ENCODE data around the gene SRSF10. TPM values are rescaled to one million over a fixed set of nuclear protein-coding genes. Genes with fewer than 3 reads are reported as not detected.

SRSF10 gene
- total and polyA plus RNA-seq, 9 of the 15 experiments (the other 6 are each of a cell fraction or from before 2014, with no cell fraction given): 154 to 264 (median 205) TPM

DNA sequence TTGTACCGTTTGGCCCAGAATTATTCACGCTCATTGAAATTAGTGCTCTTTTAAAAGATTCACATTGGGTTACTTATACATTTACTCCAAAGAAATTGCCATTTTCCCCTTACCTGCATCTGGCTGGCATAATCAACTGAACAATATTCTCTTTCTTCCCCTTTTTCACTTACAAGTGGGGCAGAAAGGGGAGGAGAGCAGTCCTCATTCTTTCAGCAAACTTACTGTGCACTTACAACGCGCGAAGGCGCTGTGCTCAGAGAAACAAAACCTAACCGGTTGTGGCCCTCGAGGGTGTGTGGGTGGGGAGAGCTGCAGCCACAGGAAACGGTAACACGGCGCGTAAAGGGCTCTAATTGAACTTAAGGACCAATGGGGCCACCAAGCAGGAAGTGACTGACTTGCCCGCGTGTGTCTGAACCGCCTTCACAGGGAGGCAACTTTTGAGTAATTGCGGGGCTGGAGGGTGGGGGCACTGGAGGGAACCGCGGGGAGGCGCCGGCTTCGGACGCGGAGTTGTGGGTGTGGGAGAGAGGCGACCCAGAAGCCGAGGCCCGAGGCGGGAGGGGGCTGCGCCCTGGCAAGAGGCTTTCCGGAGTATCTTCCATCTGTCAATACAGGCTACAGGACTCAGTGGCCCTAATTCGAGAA is 21.2 kb downstream of the SRSF10 start (continued):
- TF ChIP-seq TGIF2 (CRISPR knock-in tag; IDR thresholded peaks at IDR 0.05): no peak
- TF ChIP-seq L3MBTL2 (IDR thresholded peaks at IDR 0.05): peak; percentile 86
- TF ChIP-seq, protein P1, sequence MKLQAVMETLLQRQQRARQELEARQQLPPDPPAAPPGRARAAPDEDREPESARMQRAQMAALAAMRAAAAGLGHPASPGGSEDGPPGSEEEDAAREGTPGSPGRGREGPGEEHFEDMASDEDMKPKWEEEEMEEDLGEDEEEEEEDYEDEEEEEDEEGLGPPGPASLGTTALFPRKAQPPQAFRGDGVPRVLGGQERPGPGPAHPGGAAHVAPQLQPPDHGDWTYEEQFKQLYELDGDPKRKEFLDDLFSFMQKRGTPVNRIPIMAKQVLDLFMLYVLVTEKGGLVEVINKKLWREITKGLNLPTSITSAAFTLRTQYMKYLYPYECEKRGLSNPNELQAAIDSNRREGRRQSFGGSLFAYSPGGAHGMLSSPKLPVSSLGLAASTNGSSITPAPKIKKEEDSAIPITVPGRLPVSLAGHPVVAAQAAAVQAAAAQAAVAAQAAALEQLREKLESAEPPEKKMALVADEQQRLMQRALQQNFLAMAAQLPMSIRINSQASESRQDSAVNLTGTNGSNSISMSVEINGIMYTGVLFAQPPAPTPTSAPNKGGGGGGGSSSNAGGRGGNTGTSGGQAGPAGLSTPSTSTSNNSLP (IDR thresholded peaks at IDR 0.05; ENCODE audit: borderline replicate concordance, low read depth, low read length): no peak
- TF ChIP-seq, protein P2, sequence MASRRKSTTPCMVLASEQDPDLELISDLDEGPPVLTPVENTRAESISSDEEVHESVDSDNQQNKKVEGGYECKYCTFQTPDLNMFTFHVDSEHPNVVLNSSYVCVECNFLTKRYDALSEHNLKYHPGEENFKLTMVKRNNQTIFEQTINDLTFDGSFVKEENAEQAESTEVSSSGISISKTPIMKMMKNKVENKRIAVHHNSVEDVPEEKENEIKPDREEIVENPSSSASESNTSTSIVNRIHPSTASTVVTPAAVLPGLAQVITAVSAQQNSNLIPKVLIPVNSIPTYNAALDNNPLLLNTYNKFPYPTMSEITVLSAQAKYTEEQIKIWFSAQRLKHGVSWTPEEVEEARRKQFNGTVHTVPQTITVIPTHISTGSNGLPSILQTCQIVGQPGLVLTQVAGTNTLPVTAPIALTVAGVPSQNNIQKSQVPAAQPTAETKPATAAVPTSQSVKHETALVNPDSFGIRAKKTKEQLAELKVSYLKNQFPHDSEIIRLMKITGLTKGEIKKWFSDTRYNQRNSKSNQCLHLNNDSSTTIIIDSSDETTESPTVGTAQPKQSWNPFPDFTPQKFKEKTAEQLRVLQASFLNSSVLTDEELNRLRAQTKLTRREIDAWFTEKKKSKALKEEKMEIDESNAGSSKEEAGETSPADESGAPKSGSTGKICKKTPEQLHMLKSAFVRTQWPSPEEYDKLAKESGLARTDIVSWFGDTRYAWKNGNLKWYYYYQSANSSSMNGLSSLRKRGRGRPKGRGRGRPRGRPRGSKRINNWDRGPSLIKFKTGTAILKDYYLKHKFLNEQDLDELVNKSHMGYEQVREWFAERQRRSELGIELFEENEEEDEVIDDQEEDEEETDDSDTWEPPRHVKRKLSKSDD (conservative IDR thresholded peaks at IDR 0.05; ENCODE audit: low read length): no peak
- no peak for TF ChIP-seq XRCC5 (IDR thresholded peaks at IDR 0.05; ENCODE audit: low read depth, low read length)
- no peak for TF ChIP-seq POLR3G (IDR thresholded peaks at IDR 0.05; ENCODE audit: extremely low read depth, insufficient read length, insufficient replicate concordance)
- TF ChIP-seq FOXJ2 (tag; IDR thresholded peaks at IDR 0.05): no peak
- no peak for TF ChIP-seq KLF1 (tag; IDR thresholded peaks at IDR 0.05)
- TF ChIP-seq MCM5 (IDR thresholded peaks at IDR 0.05; ENCODE audit: low read depth): no peak
- no peak for TF ChIP-seq PYGO2 (tag; IDR thresholded peaks at IDR 0.05)
- TF ChIP-seq NCOA6 (IDR thresholded peaks at IDR 0.05): no peak; the same call in 1 of the 2 replicates
- TF ChIP-seq HNRNPK (IDR thresholded peaks at IDR 0.05; ENCODE audit: low read depth, low read length, poor library complexity, severe bottlenecking): no peak
- no peak for TF ChIP-seq ZNF707 (CRISPR knock-in tag; conservative IDR thresholded peaks at IDR 0.05)
- TF ChIP-seq PHTF2 (CRISPR knock-in tag; IDR thresholded peaks at IDR 0.05): no peak
- TF ChIP-seq NFXL1 (CRISPR knock-in tag; IDR thresholded peaks at IDR 0.05): 0 out of 2 replicates have a peak, but pooled peaks have one; percentile 28
- TF ChIP-seq TEAD2 (tag; IDR thresholded peaks at IDR 0.05): no peak
- no peak for TF ChIP-seq MCM7 (IDR thresholded peaks at IDR 0.05)
- no peak for TF ChIP-seq CBX8 (IDR thresholded peaks at IDR 0.05; ENCODE audit: borderline replicate concordance, extremely low read depth, low read depth, low read length, poor library complexity, severe bottlenecking)
- no peak for TF ChIP-seq ETS2 (tag; IDR thresholded peaks at IDR 0.05; ENCODE audit: borderline replicate concordance, poor library complexity, severe bottlenecking)
- no peak for TF ChIP-seq CHD2 (IDR thresholded peaks at IDR 0.05; ENCODE audit: low read depth, low read length)
- TF ChIP-seq ZNF212 (CRISPR knock-in tag; IDR thresholded peaks at IDR 0.05): no peak
- TF ChIP-seq, protein P3, sequence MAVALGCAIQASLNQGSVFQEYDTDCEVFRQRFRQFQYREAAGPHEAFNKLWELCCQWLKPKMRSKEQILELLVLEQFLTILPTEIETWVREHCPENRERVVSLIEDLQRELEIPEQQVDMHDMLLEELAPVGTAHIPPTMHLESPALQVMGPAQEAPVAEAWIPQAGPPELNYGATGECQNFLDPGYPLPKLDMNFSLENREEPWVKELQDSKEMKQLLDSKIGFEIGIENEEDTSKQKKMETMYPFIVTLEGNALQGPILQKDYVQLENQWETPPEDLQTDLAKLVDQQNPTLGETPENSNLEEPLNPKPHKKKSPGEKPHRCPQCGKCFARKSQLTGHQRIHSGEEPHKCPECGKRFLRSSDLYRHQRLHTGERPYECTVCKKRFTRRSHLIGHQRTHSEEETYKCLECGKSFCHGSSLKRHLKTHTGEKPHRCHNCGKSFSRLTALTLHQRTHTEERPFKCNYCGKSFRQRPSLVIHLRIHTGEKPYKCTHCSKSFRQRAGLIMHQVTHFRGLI (CRISPR knock-in tag; IDR thresholded peaks at IDR 0.05): no peak
- TF ChIP-seq ZC3H11A (IDR thresholded peaks at IDR 0.05; ENCODE audit: low read depth, low read length): 0 out of 2 replicates have a peak, but pooled peaks have one; percentile 11
- TF ChIP-seq ZNF586 (CRISPR knock-in tag; conservative IDR thresholded peaks at IDR 0.05): no peak
- TF ChIP-seq SPI1 (IDR thresholded peaks at IDR 0.05; ENCODE audit: borderline replicate concordance, low read depth, low read length): peak; percentile 51; the same call in 1 of the 2 replicates

Data from K562 (cell line).